ENCODE measurements around the gene MDN1.

Gene MDN1

GRCh38 chr6:89724981-89725380, 94.6 kb downstream of the MDN1 start:
- no peak overlapping the region for H3K27ac ChIP-seq (ENCODE audit: low read length)
- TF ChIP-seq EZH2 (IDR thresholded peaks at IDR 0.05; ENCODE audit: borderline replicate concordance, low read depth, low read length, severe bottlenecking) (no peak), CTCF (IDR thresholded peaks at IDR 0.05; ENCODE audit: borderline replicate concordance, extremely low read depth, low read length, poor library complexity, severe bottlenecking) (no peak)
- no peaks in the 10 kb centered on the region for H3K9me3 ChIP-seq (ENCODE audit: insufficient read depth, low read length, severe bottlenecking)
- H2AFZ ChIP-seq (ENCODE audit: low read depth, low read length), result no peak overlapping the region
- peaks cover 90% of the 10 kb centered on the region for H3K36me3 ChIP-seq (ENCODE audit: insufficient read depth, low read length)
- no peaks in the 10 kb centered on the region for H4K20me1 ChIP-seq (ENCODE audit: insufficient read depth, low read length)
- no peak overlapping the region for H3K4me2 ChIP-seq (ENCODE audit: insufficient read depth, low read length)
- DNase-seq (no peak), ATAC-seq (ENCODE audit: insufficient read depth, low read depth) (no peak)
- no peak overlapping the region for H3K9ac ChIP-seq (ENCODE audit: low read depth, low read length)
- no peaks in the 10 kb centered on the region for H3K4me1 ChIP-seq (ENCODE audit: insufficient read depth, low read length)
- no peak overlapping the region for H3K4me3 ChIP-seq (ENCODE audit: low read depth in 1 of 2, low read length in 2 of 2)
- no peaks in the 10 kb centered on the region for H3K27me3 ChIP-seq (ENCODE audit: insufficient read depth, low read length, poor library complexity)
- H3K79me2 ChIP-seq (ENCODE audit: insufficient read depth, low read length), result no peaks in the 10 kb centered on the region

DNA sequence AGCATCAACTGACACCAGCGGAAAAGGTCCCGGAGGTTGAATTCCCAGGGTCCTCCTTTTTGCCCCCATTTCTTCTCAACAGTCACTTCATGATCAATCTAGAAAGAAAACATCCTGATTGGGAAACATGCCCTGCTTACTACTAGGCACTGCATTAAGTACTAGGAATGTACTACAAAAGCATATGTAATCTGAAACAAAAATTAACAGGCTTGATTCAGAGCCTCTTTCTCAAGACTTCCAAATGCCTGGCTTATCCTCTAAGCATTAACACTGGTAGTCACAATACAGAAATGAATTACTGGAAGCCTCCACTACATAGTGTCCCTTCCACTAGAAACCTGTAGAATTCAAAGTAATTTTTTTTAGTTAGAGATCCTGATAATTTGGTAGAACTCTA, 96.5 kb downstream of the MDN1 start:
- H3K27ac ChIP-seq (ENCODE audit: low read length), result no peak overlapping the region
- no peaks in the 10 kb centered on the region for H4K20me1 ChIP-seq (ENCODE audit: insufficient read depth, low read length)
- no peak for ATAC-seq (ENCODE audit: insufficient read depth, low read depth)
- H3K9ac ChIP-seq (ENCODE audit: low read depth, low read length), result no peak overlapping the region
- no peak overlapping the region for H2AFZ ChIP-seq (ENCODE audit: low read depth, low read length)
- H3K9me3 ChIP-seq (ENCODE audit: insufficient read depth, low read length, severe bottlenecking), result no peaks in the 10 kb centered on the region
- DNase-seq, result no peak
- H3K4me2 ChIP-seq (ENCODE audit: insufficient read depth, low read length), result no peak overlapping the region
- H3K36me3 ChIP-seq (ENCODE audit: insufficient read depth, low read length), result peaks cover 82% of the 10 kb centered on the region
- no peak overlapping the region for H3K4me3 ChIP-seq (ENCODE audit: low read depth in 1 of 2, low read length in 2 of 2)
- no peak for TF ChIP-seq CTCF (IDR thresholded peaks at IDR 0.05; ENCODE audit: borderline replicate concordance, extremely low read depth, low read length, poor library complexity, severe bottlenecking)
- TF ChIP-seq EZH2 (IDR thresholded peaks at IDR 0.05; ENCODE audit: borderline replicate concordance, low read depth, low read length, severe bottlenecking), result no peak
- H3K27me3 ChIP-seq (ENCODE audit: insufficient read depth, low read length, poor library complexity), result no peaks in the 10 kb centered on the region
- no peaks in the 10 kb centered on the region for H3K4me1 ChIP-seq (ENCODE audit: insufficient read depth, low read length)
- H3K79me2 ChIP-seq (ENCODE audit: insufficient read depth, low read length), result no peaks in the 10 kb centered on the region

DNA sequence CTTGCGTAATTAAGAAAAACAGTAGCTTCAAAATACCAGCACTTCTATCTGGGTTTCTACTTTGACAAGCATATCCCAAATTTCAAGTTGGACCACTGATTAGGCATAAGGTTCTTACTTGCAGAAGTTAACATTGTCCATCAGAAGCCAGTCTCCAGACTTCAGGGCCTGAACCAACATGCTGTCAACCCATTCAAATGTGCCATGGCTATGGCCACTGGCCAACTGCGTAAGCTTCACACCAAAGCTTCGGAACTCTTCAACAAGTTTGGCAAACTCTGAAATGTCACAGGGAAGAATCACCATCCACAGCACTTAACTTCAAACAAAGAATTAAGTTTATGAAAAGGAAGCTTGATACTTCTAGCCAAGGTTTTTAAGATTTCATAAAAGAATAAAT, 103.1 kb downstream of the MDN1 start:
- Histone ChIP-seq H3K27ac (ENCODE audit: low read length) (no peak overlapping the region), H3K4me1 (ENCODE audit: insufficient read depth, low read length) (no peaks in the 10 kb centered on the region), H3K9ac (ENCODE audit: low read depth, low read length) (no peak overlapping the region), H3K4me2 (ENCODE audit: insufficient read depth, low read length) (no peak overlapping the region), H2AFZ (ENCODE audit: low read depth, low read length) (no peak overlapping the region), H3K9me3 (ENCODE audit: insufficient read depth, low read length, severe bottlenecking) (no peaks in the 10 kb centered on the region), H3K36me3 (ENCODE audit: insufficient read depth, low read length) (peaks cover 86% of the 10 kb centered on the region), H3K79me2 (ENCODE audit: insufficient read depth, low read length) (no peaks in the 10 kb centered on the region), H3K27me3 (ENCODE audit: insufficient read depth, low read length, poor library complexity) (no peaks in the 10 kb centered on the region), H3K4me3 (ENCODE audit: low read depth in 1 of 2, low read length in 2 of 2) (no peak overlapping the region), H4K20me1 (ENCODE audit: insufficient read depth, low read length) (no peaks in the 10 kb centered on the region)
- TF ChIP-seq EZH2 (IDR thresholded peaks at IDR 0.05; ENCODE audit: borderline replicate concordance, low read depth, low read length, severe bottlenecking) (no peak), CTCF (IDR thresholded peaks at IDR 0.05; ENCODE audit: borderline replicate concordance, extremely low read depth, low read length, poor library complexity, severe bottlenecking) (no peak)
- ATAC-seq (ENCODE audit: insufficient read depth, low read depth), result no peak
- no peak for DNase-seq

DNA sequence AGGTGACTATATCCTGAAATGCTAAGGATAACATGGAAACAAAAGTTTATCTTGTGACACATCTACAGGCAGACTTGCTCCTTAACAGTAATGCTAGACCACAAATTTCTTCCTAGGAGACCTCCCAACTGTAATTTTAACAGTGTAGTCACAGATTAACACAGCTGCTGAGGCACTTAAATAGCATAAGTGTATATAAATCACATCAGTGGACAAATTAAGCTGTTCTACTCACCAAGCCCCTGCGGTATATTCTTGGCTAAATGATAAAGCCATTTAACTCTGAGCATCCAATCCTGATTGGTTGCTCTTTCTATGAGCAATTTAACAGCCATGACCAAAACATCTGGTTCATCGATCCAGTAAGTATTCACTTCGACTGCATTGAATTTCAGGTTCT, 107.8 kb downstream of the MDN1 start:
- no peak for ATAC-seq (ENCODE audit: insufficient read depth, low read depth)
- H2AFZ ChIP-seq (ENCODE audit: low read depth, low read length), result no peak overlapping the region
- TF ChIP-seq EZH2 (IDR thresholded peaks at IDR 0.05; ENCODE audit: borderline replicate concordance, low read depth, low read length, severe bottlenecking), result no peak
- no peak for TF ChIP-seq CTCF (IDR thresholded peaks at IDR 0.05; ENCODE audit: borderline replicate concordance, extremely low read depth, low read length, poor library complexity, severe bottlenecking)
- no peaks in the 10 kb centered on the region for H3K27me3 ChIP-seq (ENCODE audit: insufficient read depth, low read length, poor library complexity)
- H3K4me1 ChIP-seq (ENCODE audit: insufficient read depth, low read length), result no peaks in the 10 kb centered on the region
- H3K4me3 ChIP-seq (ENCODE audit: low read depth in 1 of 2, low read length in 2 of 2), result no peak overlapping the region
- no peaks in the 10 kb centered on the region for H3K79me2 ChIP-seq (ENCODE audit: insufficient read depth, low read length)
- no peaks in the 10 kb centered on the region for H4K20me1 ChIP-seq (ENCODE audit: insufficient read depth, low read length)
- no peak overlapping the region for H3K27ac ChIP-seq (ENCODE audit: low read length)
- H3K4me2 ChIP-seq (ENCODE audit: insufficient read depth, low read length), result no peak overlapping the region
- no peak overlapping the region for H3K9ac ChIP-seq (ENCODE audit: low read depth, low read length)
- peaks cover 91% of the 10 kb centered on the region for H3K36me3 ChIP-seq (ENCODE audit: insufficient read depth, low read length)
- no peak for DNase-seq
- no peaks in the 10 kb centered on the region for H3K9me3 ChIP-seq (ENCODE audit: insufficient read depth, low read length, severe bottlenecking)

All from DND-41 (cell line).